Adrenal gland (tissue), 12 donors: ENCODE data around the gene GYG1. TPM values are rescaled to one million over a fixed set of nuclear protein-coding genes. Genes with fewer than 3 reads are reported as not detected.

ENCODE experiments used
- DNase-seq, 7 donors: peaks; one replicate each; pipeline ENCODE4 v3.0.0-alpha.2; 2019 to 2020
- H3K27ac ChIP-seq, 5 donors: fragments of 200-600 bp; sonication (generic) in 4 of 5; 1 replicate in 3 of 5; 2 replicates in 2 of 5; pipeline versions ENCODE4 v1.5.1 to v1.8.0; 2016 to 2020; ENCODE audit warnings: mild to moderate bottlenecking in 1 of 5
- H3K27me3 ChIP-seq: fragments of 200-600 bp; 2 replicates; pipeline ENCODE4 v1.8.0; 2021
- H3K36me3 ChIP-seq, 2 donors: fragments of 200-600 bp; replicated peaks in 1 of 2; 1 replicate in 1 of 2; 2 replicates in 1 of 2; pipeline versions ENCODE4 v1.5.1 to v1.8.0; 2018 to 2022
- H3K4me1 ChIP-seq, 2 donors: fragments of 200-600 bp; replicated peaks in 1 of 2; 1 replicate in 1 of 2; 2 replicates in 1 of 2; pipeline versions ENCODE4 v1.5.1 to v1.8.0; 2018 to 2021
- H3K4me3 ChIP-seq, 4 donors: fragments of 200-600 bp; sonication (generic) in 3 of 4; one replicate each; pipeline ENCODE4 v1.5.1; 2016 to 2018
- H3K9me3 ChIP-seq, 3 donors: fragments of 200-600 bp; sonication (generic) in 1 of 3; replicated peaks in 1 of 3; 1 replicate in 2 of 3; 2 replicates in 1 of 3; pipeline versions ENCODE4 v1.5.1 to v1.8.0; 2016 to 2021
- CTCF ChIP-seq, 6 experiments: fragments of 450-650 bp in 4 of 6; fragments of 200-600 bp in 2 of 6; sonication (generic) in 1 of 6; IDR thresholded peaks; 1 replicate in 5 of 6; 2 replicates in 1 of 6; pipeline versions ENCODE4 v1.5.1 to v1.8.0; 2016 to 2021; ENCODE audit warnings: antibody characterized with exemption in 6 of 6, mild to moderate bottlenecking in 2 of 6, moderate library complexity in 1 of 6
- POLR2A ChIP-seq, 2 donors: fragments of 450-650 bp; IDR thresholded peaks; one replicate each; pipeline ENCODE4 v1.6.1; 2017; ENCODE audit warnings: antibody characterized with exemption in 2 of 2, mild to moderate bottlenecking in 2 of 2, moderate library complexity in 1 of 2
- WGBS, 4 donors: extraction: QIAGEN DNeasy Blood & Tissue Kit in 2 of 4; methylation state at CpG; one replicate each; pipeline versions ENCODE4 v1.1.5 to v1.1.7; 2013 to 2017; 5-methylcytosine and 5-hydroxymethylcytosine counted together
- intact Hi-C, 2 donors: fragments of 100-400 bp; cut with DNase I; formaldehyde crosslinking; loops; one replicate each; pipeline versions ENCODE4 v1.14.1 to v1.15.0; 2022 to 2023
- polyA plus RNA-seq, 3 donors: library from polyadenylated mRNA; stranded (reverse); fragments of 200-250 nt in 2 of 3; fragments of 350-450 nt in 1 of 3; fragmentation: Illumina TruSeq in 1 of 3; extraction: RNeasy Lipid Tissue Mini Kit (QIAGEN cat#74804) in 1 of 3; gene quantifications; one replicate each; pipeline ENCODE4 v1.2.3, GENCODE V29; 2013 to 2014
- total RNA-seq, 9 donors: library from RNA; depleted of rRNA in 4 of 9; stranded (reverse); fragments of >200 nt in 4 of 9; fragments of 120-200 nt in 1 of 9; fragmentation: NEBNext Ultra II Directional in 1 of 9; extraction: Animal tissue kit (Norgen Biotek cat#: 25700) in 1 of 9; gene quantifications; one replicate each; pipeline versions ENCODE4 v1.1.0 to v1.2.4, GENCODE V29; 2013 to 2023
- donor health status: healthy with polysubstance abuse.
- donor health status: Bipolar disorder and iron deficiency.
- donor health status: DM: yes; HTN: yes; CAD: no.
- donor health status: DM: no; HTN: no; CAD: no.
- donor health status: DM: no; HTN: no; CAD: no.
- donor health status: DM: yes; HTN: yes; CAD: no.

The GYG1 gene
- total and polyA plus RNA-seq, 12 donors = 17.2 to 53.6 (median 35.4) TPM

DNA sequence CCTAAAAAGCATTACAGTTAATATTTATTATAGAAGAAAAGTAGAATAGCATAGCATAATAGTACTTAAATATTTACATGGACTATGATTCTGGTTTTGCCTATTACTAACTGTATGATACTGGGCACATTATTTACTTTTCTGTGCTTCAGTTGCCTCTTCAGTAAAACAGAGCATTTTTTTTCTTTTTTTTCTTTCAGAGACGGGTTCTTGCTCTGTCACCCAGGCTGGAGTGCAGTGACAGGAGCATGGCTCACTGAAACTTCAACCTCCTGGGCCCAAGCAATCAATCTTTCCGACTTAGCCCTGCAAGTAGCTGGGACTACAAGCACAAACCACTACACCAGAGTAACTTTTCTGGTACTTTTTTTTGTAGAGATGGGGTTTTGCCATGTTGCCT lies 47.0 kb downstream of the GYG1 start:
- DNase-seq = no peak
- TF ChIP-seq CTCF (IDR thresholded peaks at IDR 0.05) = no peak
- no peak overlapping the region for H3K4me3 ChIP-seq
- no peaks in the 10 kb centered on the region for H3K9me3 ChIP-seq
- peaks cover 0 to 24% of the 10 kb centered on the region in 2 donors for H3K36me3 ChIP-seq
- WGBS, 4 donors = 70 to 82% (median 79%) methylated on average over 2 of the region's 2 CpGs
- intact Hi-C loops = no loop called here
- H3K27ac ChIP-seq = no peak overlapping the region
- H3K4me1 ChIP-seq = peaks cover 0 to 7% of the 10 kb centered on the region in 2 donors
- no peaks in the 10 kb centered on the region for H3K27me3 ChIP-seq

- DNase-seq = no peak
- TF ChIP-seq POLR2A (IDR thresholded peaks at IDR 0.05) (no peak), CTCF (IDR thresholded peaks at IDR 0.05) (no peak)
- peaks cover 0 to 21% of the 10 kb centered on the region in 2 donors for H3K36me3 ChIP-seq
- 30 to 48% (median 34%) methylated on average over 1 of the region's 1 CpG for WGBS, 4 donors
- peaks cover 0 to 7% of the 10 kb centered on the region in 2 donors for H3K4me1 ChIP-seq
- no peak overlapping the region for H3K27ac ChIP-seq
- H3K27me3 ChIP-seq = no peaks in the 10 kb centered on the region
- H3K4me3 ChIP-seq = no peak overlapping the region
- intact Hi-C loops = no loop called here
- no peaks in the 10 kb centered on the region for H3K9me3 ChIP-seq
Measured at GRCh38 chr3:149042789-149043386, 51.5 kb downstream of the GYG1 start.

- H3K36me3 ChIP-seq = peaks cover 0 to 12% of the 10 kb centered on the region in 2 donors
- no peak for DNase-seq
Measured at GRCh38 chr3:149044339-149045083, 53.2 kb downstream of the GYG1 start.

More at GRCh38 chr3:149044339-149045083, 53.2 kb downstream of the GYG1 start:
- WGBS, 4 donors = 86 to 95% (median 91%) methylated on average over 5 of the region's 5 CpGs
- H3K9me3 ChIP-seq = no peaks in the 10 kb centered on the region
- peaks cover 0 to 7% of the 10 kb centered on the region in 2 donors for H3K4me1 ChIP-seq
- no peak overlapping the region for H3K4me3 ChIP-seq
- no peaks in the 10 kb centered on the region for H3K27me3 ChIP-seq
- TF ChIP-seq CTCF (IDR thresholded peaks at IDR 0.05) = no peak
- no peak for TF ChIP-seq POLR2A (IDR thresholded peaks at IDR 0.05)
- intact Hi-C loops = no loop called here
- H3K27ac ChIP-seq = no peak overlapping the region
